GM19455 (cell line): ENCODE measurements around the gene HELZ2.

Experiments
- ATAC-seq: cut with Tn5 transposase; IDR thresholded peaks from one replicate; pipeline ENCODE4 v1.9.1; 2021; ENCODE audit not compliant: unreplicated experiment

Gene HELZ2

DNA sequence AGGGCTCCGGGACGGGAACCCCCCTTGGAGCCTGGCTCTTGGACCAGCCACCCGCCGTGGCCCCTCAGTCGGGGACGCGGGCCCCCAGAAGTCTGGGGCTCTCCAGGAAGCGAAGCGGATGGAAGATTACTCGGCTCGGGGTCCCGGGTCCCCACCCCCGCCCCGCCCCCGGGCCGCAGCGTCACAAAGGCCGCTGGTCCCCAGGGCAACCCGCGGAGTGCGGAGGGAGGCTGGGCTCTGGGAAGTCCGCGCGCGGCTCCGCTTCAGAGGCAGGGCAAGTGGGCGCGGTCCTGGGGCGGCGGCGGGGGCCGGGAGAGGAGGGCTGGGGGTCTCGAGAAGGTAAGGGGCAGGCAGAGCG is 20.1 kb downstream of the HELZ2 start, which contains the start of gene FNDC11:
Gene FNDC11 (plus strand): TSS at position 227 of the 358 bp plus-strand sequence. CDS start 1,505 bp downstream, outside the sequence.
- ATAC-seq, result no peak

DNA sequence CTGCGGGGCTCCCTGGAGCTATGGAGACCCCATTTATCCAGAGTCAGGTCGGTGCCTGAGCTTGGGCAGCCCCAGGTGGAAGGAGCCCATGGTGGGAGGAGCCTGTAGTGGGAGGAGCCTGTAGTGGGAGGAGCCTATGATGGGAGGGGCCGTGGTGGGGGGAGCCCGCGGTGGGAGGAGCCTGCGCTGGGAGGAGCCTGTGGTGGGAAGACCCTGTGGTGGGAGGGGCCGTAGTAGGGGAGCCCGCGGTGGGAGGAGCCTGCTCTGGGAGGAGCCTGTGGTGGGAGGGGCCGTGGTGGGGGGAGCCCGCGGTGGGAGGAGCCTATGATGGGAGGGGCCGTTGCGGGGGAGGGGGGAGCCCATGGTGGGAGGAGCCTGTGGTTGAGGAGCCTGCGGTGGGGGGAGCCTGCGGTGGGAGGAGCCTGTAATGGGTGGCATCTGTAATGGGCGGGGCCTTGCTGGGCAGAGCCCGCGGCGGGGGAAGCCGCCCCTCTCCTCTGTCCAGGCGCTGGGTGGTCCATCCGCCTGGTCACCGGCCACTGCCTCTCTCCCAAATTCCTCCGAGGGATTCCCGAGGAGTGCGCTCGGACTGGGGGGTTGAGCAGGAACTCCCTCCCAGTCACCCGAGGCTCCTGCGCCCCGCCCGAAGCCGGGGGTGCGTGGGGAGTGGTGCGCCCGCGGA is 20.6 kb downstream of the HELZ2 start:
- ATAC-seq, result no peak

- ATAC-seq, result no peak
Measured at GRCh38 chr20:63552481-63553249, 21.4 kb downstream of the HELZ2 start.

- no peak for ATAC-seq
Measured at GRCh38 chr20:63551068-63551467, 23.0 kb downstream of the HELZ2 start.

DNA sequence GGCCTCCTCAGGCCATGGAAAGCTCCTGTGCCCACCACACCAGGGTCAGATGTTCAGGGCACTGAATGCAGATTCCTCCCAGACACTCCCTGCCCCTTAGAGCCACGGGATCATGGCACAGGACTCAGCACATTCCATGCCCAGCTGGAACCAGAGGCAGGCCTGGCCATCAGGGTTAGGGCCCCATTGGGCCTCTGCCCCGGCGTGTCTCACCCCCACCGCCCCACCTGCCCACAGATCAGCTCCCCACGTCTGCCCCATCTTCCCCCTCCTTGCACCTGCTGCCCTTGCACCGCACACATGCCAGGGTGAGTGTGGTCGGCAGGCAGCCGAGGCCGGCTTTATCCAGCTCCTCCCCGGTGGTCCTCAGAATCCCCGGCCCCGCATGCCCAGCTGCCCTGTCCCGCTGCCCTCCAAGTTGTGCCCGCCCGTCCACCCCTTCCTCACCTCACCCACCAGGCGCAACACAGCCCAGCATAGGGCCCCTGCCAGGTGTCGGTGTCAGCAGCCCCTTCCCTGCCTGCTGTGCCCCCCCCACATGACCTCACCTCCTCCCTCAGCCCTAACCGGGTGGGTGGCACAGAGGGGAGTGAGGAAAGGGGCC is 24.3 kb downstream of the HELZ2 start:
- ATAC-seq, result no peak

DNA sequence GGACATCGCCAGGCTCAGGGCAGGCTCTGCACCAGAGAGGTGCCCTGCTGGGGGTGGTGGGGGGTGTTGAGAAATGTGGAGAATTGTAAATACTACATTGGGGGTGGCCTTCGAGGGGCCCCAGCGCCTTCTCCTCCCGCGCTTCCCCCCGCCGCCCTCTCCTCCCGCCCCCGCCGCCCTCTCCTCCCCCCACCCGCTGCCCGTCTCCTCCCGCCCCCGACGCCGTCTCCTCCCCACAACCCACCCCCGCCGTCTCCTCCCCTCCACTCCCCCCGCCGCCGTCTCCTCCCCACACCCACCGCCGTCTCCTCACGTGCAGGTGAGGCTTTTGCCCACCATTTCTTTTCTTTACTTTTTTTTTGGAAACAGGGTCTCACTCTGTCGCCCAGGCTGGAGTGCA is 25.0 kb downstream of the HELZ2 start:
- ATAC-seq, result no peak

DNA sequence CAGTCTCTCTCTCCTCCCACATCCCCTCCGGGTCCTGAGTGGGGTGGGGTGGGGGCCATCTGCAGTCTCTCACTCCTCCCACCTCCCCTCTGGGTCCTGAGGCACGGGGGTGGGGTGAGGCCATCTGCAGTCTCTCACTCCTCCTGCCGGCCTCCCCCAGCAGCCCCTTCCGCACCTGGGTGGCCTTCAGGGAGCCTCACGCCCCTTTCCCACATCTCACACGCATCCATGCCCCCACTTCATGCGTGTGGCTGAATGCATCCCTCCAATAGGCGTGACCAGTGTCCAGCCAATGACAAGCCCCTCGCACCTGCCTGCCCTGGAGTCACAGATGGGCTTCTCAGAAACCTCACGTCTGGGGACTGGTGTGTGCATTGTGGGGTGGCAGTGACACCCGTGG is 25.5 kb downstream of the HELZ2 start:
- no peak for ATAC-seq

- no peak for ATAC-seq
Measured at GRCh38 chr20:63547725-63548480, 26.1 kb downstream of the HELZ2 start, which contains the start of gene SRMS. Gene SRMS (minus strand): TSS chr20:63547749. CDS start chr20:63547463, 286 bp downstream.

GRCh38 chr20:63546956-63547724 is 26.9 kb downstream of the HELZ2 start:
- no peak for ATAC-seq

- no peak for ATAC-seq
Measured at GRCh38 chr20:63546256-63546955, 27.6 kb downstream of the HELZ2 start.

GRCh38 chr20:63545814-63546213 is 28.2 kb downstream of the HELZ2 start:
- ATAC-seq, result no peak

GRCh38 chr20:63544958-63545516 is 29.0 kb downstream of the HELZ2 start:
- no peak for ATAC-seq

- no peak for ATAC-seq
Measured at GRCh38 chr20:63544241-63544957, 29.6 kb downstream of the HELZ2 start.

DNA sequence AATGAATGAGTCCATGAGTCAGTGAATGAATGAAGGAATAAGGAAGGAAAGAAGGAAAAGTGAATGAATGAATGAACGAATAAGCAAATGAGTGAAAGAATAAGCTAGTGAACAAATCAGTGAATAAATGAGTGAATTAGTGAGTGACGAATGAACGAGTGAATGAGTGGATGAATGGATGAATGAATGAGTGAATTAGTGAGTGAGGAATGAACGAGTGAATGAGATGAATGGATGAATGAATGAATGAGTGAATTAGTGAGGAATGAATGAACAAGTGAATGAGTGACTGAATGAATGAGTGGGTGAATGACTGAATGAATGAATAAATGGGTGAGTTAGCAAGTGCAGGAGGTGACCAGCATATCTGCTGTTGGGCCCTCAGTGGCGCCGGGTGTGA is 30.3 kb downstream of the HELZ2 start:
- no peak for ATAC-seq

DNA sequence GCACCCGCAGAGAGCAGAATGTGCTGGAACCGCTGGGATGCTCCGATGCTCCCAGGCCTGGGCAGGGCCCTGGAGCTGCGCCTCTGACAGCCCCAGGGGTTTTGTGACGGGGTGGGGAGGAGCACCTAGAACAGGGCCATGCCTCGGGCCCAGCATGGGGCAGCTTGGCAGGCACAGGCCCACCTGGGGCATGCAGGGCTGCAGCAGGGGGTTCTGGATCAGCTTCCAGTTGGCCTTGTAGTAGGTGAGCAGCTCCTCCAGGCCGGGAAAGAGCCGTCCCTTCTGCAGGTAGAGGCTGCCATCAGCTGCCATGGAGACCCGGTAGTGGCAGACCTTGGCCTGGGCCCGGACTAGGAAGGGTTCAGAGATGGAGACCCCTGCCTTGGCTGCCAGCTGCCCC is 30.9 kb downstream of the HELZ2 start:
- no peak for ATAC-seq

GRCh38 chr20:63542696-63543095 is 31.3 kb downstream of the HELZ2 start:
- no peak for ATAC-seq

DNA sequence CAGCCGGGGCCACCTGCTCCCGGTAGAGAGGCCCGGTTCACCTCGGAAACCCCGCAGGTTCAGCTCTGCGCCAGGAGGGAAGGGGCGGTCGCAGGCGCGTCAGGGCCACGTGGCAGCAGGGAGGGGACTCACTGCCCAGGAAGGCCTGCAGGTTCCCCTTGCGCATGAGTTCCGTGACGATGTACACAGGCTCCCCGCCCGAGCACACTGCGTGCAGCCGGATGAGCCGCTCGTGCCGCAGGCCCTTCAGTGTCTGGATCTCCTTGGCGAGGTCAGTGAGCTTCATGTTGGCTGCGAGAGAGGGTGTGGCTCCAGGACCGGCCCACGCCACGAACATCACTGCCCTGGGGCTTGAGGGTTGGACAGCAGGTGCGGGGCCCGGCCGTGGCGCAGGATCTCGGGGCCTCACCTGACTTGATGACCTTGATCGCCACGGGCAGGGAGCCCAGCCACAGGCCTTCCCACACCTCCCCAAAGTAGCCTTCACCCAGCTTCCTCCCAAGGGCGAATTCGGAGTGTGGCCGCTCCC is 31.9 kb downstream of the HELZ2 start:
- no peak for ATAC-seq

- no peak for ATAC-seq
Measured at GRCh38 chr20:63541371-63541770, 32.7 kb downstream of the HELZ2 start.
